ENCODE measurements around the gene TLE1. TPM values are rescaled to one million over a fixed set of nuclear protein-coding genes. Genes with fewer than 3 reads are reported as not detected.
A peak's percentile ranks its signal among the peaks of the same experiment; 100 is the strongest.
"Not testable (repeated sequence)": the region's sequence is repeated elsewhere in the genome, so short reads cannot be mapped to it uniquely, and the experiment has no call there.

TLE1 gene
- 10 to 100 TPM; 18.7 to 54.5 (median 40.2) TPM for total RNA-seq

- H3K27me3 ChIP-seq: no peaks in the 10 kb centered on the region
- no peaks in the 10 kb centered on the region for H3K36me3 ChIP-seq
- peak within 1 kb of the TSS; percentile 65 to 81 (median 72) for H3K4me3 ChIP-seq
- peak within 1 kb of the TSS; percentile 78 to 93 (median 86) for H3K27ac ChIP-seq
- H3K4me1 ChIP-seq: peaks cover 0 to 11% (median 0%) of the 10 kb centered on the region in 4 donors
- no peaks in the 10 kb centered on the region for H3K9me3 ChIP-seq
- peak; percentile 88 to 99 (median 98) for DNase-seq
- TF ChIP-seq POLR2A (IDR thresholded peaks at IDR 0.05) (peak; percentile 66 to 89), CTCF (IDR thresholded peaks at IDR 0.05) (no peak)
Measured at GRCh38 chr9:81689343-81690175, at the start of gene TLE1. Gene TLE1 (minus strand): TSS chr9:81689547. CDS start chr9:81688240, 1,307 bp downstream.

- TF ChIP-seq POLR2A (IDR thresholded peaks at IDR 0.05): no peak
- TF ChIP-seq CTCF (IDR thresholded peaks at IDR 0.05): no peak
- Histone ChIP-seq H3K4me3 (no peak overlapping the region), H3K27me3 (no peaks in the 10 kb centered on the region), H3K9me3 (no peaks in the 10 kb centered on the region), H3K36me3 (no peaks in the 10 kb centered on the region), H3K27ac (no peak overlapping the region), H3K4me1 (no peaks in the 10 kb centered on the region)
- DNase-seq: peak in 1 of 3 donors; percentile 54
Measured at GRCh38 chr9:81737871-81738507, 48.6 kb upstream of the TLE1 start.

GRCh38 chr9:81730498-81730897 is 41.2 kb upstream of the TLE1 start:
- H3K27me3 ChIP-seq, H3K4me3 ChIP-seq, DNase-seq, H3K9me3 ChIP-seq, H3K36me3 ChIP-seq, H3K27ac ChIP-seq, H3K4me1 ChIP-seq: not testable (repeated sequence)

GRCh38 chr9:81729135-81729534 is 39.8 kb upstream of the TLE1 start:
- Histone ChIP-seq H3K9me3 (no peaks in the 10 kb centered on the region), H3K27ac (peak overlapping the region in 1 of 4 donors; percentile 11), H3K4me1 (no peaks in the 10 kb centered on the region), H3K27me3 (no peaks in the 10 kb centered on the region), H3K4me3 (no peak overlapping the region), H3K36me3 (no peaks in the 10 kb centered on the region)
- DNase-seq: no peak
- no peak for TF ChIP-seq CTCF (IDR thresholded peaks at IDR 0.05)
- TF ChIP-seq POLR2A (IDR thresholded peaks at IDR 0.05): no peak

GRCh38 chr9:81724242-81724889 is 35.0 kb upstream of the TLE1 start:
- no peaks in the 10 kb centered on the region for H3K27me3 ChIP-seq
- H3K4me3 ChIP-seq: no peak overlapping the region
- H3K27ac ChIP-seq: no peak overlapping the region
- TF ChIP-seq CTCF (IDR thresholded peaks at IDR 0.05): no peak
- no peak for TF ChIP-seq POLR2A (IDR thresholded peaks at IDR 0.05)
- no peaks in the 10 kb centered on the region for H3K36me3 ChIP-seq
- no peak for DNase-seq
- no peaks in the 10 kb centered on the region for H3K4me1 ChIP-seq
- H3K9me3 ChIP-seq: no peaks in the 10 kb centered on the region

- Histone ChIP-seq H3K4me1 (no peaks in the 10 kb centered on the region), H3K36me3 (no peaks in the 10 kb centered on the region), H3K27me3 (no peaks in the 10 kb centered on the region), H3K4me3 (no peak overlapping the region), H3K9me3 (no peaks in the 10 kb centered on the region), H3K27ac (no peak overlapping the region)
- TF ChIP-seq CTCF (IDR thresholded peaks at IDR 0.05) (no peak), POLR2A (IDR thresholded peaks at IDR 0.05) (no peak)
- DNase-seq: no peak
Measured at GRCh38 chr9:81722277-81722676, 32.9 kb upstream of the TLE1 start.

All from Peyer's patch (tissue), 4 donors.